Fibroblast of lung (primary cell): ENCODE data around the gene TBL1XR1.

Source experiments
- EZH2 ChIP-seq: IDR thresholded peaks from 2 replicates; pipeline ENCODE4 v1.5.1; 2012; ENCODE audit warnings: low read length, control low read depth, mild to moderate bottlenecking; ENCODE audit errors: missing control alignments
- TF ChIP-seq, protein P1 (sequence below), 2 donors: IDR thresholded peaks in 1 of 2; conservative IDR thresholded peaks in 1 of 2; 1 replicate in 1 of 2; 2 replicates in 1 of 2; pipeline ENCODE4 v1.5.1; 2011 to 2012; ENCODE audit warnings: low read length in 2 of 2, control low read depth in 1 of 2, inconsistent platforms in 1 of 2, low read depth in 1 of 2, mild to moderate bottlenecking in 1 of 2

DNA sequence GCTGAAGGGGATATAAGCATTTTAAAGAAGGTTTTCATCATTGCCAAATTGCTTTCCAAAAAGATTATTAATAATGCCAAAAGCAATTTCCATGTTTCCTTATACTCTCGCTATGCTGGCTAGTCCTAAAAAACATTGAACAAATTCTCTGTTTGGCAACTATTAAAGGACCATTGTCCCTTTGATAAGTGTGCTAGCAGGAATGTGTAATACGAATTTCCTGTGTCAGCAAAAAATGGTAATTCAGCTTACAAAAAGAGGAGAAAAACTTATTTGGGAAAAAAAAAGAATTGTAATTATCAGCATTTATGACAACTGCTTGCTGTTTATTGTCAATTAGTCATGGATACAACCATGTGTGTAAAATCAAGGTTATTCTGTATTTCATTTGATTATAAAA lies 138.6 kb downstream of the TBL1XR1 start:
- TF ChIP-seq, protein P1, sequence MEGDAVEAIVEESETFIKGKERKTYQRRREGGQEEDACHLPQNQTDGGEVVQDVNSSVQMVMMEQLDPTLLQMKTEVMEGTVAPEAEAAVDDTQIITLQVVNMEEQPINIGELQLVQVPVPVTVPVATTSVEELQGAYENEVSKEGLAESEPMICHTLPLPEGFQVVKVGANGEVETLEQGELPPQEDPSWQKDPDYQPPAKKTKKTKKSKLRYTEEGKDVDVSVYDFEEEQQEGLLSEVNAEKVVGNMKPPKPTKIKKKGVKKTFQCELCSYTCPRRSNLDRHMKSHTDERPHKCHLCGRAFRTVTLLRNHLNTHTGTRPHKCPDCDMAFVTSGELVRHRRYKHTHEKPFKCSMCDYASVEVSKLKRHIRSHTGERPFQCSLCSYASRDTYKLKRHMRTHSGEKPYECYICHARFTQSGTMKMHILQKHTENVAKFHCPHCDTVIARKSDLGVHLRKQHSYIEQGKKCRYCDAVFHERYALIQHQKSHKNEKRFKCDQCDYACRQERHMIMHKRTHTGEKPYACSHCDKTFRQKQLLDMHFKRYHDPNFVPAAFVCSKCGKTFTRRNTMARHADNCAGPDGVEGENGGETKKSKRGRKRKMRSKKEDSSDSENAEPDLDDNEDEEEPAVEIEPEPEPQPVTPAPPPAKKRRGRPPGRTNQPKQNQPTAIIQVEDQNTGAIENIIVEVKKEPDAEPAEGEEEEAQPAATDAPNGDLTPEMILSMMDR (conservative IDR thresholded peaks at IDR 0.05 in 1 of 2, IDR thresholded peaks at IDR 0.05 in 1 of 2; ENCODE audit: low read depth in 1 of 2, low read length in 2 of 2) = no peak
- no peak for TF ChIP-seq EZH2
